ENCODE measurements around the gene WDR74.

Gene WDR74

DNA sequence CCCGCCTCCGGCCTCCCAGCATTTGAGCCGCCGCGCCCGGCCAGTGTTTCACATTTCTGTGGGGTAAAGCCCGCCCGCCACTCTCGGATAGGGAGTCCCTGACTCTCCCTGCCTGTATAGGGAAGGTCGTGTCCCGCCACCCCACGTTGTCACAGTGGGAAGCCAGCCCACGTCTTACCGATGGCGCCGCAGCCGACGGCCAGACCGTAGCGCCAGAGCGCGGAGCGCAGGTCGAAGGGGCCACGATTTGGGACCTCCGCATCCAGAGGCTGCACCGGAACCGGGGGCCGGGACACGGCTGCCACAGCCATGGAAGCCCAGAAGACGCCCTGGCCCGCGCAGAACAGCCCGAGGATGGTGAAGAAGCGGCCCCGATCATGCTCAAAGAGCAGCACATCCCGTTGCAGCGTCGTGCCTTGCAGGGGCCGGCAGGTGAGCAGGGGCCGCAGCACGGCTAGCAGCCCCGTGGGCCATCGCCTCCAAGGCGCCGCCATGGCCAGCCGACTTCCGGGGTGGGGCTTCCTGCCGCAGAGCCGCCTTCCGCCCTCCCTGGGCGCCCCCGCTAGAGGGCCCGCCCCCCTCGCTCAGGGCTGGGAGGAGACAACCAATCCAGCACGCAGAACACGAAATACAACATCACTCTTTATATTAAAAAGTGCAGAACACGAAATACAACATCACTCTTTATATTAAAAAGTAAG lies 47.7 kb downstream of the WDR74 start, which contains the start of gene TMEM223:
TSS of gene TMEM223 (minus strand) at position 506 of the 701 bp plus-strand sequence. CDS start at position 494, 12 bp downstream.
- peak; percentile 87 for DNase-seq

DNA sequence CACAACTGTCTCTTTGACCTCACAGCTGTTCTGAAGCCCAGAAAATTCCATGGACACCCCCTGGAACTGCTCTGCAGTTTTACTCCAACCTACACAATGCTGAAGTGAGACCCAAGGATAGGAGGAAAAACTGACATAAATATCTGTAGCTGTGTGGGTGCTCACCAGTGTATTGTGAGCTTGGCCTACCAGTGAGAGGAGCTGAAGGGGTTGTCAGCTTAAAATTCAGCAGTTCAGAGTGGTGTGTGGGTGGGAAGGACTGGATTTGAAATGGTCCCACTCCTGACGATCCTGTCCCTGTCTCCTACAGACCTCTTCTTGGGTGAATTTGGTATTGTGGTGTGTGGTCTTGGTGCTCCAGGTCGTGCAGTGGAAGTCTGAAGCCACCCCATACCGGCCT lies 49.8 kb downstream of the WDR74 start:
- DNase-seq, result no peak

DNA sequence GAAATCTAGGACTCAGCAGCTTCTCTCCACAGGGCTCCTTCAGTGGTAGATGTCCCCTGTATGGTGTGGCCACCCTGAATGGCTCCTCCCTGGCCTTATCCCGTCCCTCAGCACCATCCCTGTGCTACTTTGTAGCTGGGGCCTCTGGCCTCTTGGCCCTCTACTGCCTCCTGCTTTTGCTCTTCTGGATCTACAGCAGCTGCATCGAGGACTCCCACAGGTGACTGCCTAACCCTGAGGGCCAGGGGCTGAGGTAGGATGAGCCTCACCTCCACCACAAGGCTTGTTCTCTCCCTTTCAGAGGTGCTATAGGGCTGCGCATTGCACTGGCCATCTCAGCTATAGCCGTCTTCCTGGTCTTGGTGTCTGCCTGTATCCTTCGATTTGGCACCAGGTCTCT lies 50.4 kb downstream of the WDR74 start:
- DNase-seq, result no peak

DNA sequence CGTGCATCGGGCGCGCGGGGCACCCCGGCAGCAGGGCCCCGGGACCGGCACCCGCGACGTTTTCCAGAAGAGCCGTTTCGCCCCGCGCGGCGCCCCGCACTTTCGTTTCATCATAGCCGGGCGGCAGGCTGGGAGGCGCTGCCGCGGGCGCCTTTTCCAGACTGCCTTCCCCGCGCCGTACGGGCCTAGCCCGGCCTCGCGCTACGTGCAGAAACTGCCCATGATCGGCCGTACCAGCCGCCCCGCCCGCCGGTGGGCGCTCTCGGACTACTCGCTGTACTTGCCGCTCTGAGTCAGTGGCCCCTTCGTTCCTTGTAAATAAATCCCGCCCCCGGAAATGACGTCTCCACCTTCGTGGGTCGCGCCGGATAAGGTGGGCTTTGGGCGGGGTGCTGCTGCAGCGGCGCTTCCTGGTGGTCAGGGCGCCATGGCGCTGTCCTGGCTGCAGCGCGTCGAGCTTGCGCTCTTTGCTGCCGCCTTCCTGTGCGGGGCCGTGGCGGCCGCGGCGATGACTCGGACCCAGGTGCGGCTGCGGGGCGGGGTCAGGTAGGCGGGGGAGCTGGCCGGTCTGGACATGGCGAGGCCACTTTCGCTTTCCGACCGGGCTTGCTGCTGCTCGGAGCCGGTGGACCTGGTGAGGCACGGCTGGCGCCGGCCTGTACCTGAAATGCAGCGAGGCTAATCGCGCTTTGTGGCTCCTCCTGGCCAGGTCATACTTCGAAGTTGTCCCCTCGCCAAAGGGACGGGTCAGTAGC lies 52.2 kb downstream of the WDR74 start, which contains the start of gene TMEM179B:
TSS of gene TMEM179B (plus strand) at position 398 of the 755 bp plus-strand sequence. CDS start at position 428, 30 bp downstream.
- peak; percentile 99 for DNase-seq

DNA sequence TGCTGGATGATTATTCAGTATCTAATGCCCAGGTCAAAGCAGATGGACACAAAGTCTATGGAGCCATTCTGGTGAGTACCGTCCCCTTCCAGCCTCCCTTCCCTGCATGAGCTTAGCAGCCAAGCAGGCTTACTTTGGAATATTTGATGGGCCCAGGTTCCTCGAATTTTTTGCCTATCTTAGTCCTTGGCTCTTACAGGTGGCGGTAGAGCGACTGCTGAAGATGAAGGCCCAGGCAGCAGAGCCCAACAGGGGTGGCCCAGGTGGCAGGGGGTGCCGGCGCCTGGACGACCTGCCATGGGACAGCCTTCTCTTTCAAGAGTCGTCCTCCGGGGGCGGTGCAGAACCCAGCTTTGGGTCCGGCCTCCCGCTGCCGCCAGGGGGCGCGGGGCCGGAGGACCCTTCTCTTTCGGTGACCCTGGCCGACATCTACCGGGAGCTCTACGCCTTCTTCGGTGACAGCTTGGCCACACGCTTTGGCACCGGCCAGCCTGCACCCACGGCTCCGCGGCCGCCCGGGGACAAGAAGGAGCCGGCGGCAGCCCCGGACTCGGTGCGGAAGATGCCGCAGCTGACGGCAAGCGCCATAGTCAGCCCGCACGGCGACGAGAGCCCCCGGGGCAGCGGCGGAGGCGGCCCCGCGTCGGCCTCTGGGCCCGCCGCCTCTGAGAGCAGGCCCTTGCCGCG lies 52.9 kb downstream of the WDR74 start:
- DNase-seq, result peak; percentile 87
